NK-92 (cell line): Measurements from ENCODE around the gene KRT38.
"Not testable (repeated sequence)": the region's sequence is repeated elsewhere in the genome, so short reads cannot be mapped to it uniquely, and the experiment has no call there.

Experiments
- DNase-seq: peaks from one replicate; lab custom pipeline; 2025; ENCODE audit not compliant: unreplicated experiment; lab: John Stamatoyannopoulos, UW

KRT38 gene

DNA sequence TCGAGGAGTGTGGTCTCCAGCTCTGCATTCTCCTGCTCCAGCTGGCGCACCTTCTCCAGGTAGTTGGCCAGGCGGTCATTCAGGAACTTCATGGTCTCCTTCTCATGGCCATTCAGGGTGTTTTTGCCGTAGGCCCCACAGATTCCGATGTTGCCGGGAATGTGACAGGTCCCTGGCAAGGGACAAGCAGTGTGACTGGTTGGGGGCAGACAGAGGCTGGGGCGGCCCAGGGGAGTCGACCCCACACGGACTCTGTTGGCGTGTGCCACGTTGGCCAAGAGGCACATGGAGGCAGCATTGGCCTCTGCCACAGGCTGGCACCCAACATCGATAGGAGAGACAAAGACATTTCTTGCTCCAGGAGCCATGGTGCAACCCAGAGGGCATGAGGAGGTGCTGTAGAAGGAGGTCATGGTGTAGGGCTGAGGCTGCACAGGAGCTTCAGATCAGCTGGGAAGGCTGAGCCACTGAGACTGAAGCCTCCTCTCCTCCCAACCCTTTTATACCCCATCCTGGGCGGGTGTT, 16.6 kb downstream of the KRT38 start, which contains the start of gene KRT37:
TSS of gene KRT37 (minus strand) at position 475 of the 525 bp plus-strand sequence. CDS start at position 413, 62 bp downstream.
- DNase-seq: no peak

DNA sequence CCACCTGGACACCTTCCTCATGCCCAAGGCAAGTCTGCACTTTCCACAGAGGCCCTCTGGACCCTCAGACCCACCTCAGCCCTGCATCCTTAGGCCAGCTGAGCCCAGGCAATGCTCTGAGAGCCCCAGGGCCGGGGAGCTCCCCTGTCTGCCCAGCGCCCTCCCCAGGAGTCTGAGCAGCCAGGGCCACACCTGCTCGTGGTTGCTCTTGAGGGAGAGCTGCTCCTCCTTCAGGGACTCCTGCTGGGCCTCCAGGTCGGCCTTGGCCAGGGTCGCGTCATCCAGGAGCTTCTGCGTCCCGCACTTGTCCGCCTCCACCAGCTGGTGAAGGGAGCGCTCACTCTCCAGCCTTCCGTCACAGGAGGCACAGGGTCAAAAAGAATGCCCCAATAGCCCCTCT, 18.2 kb downstream of the KRT38 start:
- not testable (repeated sequence) for DNase-seq

DNA sequence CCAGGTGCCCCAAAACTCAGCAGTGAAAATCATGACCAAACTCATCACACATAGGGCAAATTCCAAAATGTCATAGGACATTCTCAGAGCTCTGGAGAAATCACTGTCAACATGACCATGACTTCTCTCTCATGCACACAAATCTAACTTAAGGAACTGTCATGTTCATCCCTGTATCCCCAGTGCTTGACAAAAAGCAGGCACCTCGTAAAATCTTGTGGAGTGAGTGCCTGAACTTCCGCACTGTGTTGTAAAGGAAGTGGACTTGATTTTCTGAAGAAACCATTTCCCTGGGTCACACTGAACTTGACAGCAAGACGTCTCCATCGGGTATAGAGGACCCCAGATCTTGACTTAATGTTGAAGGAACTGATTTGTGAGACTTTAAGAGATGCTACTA, 19.2 kb downstream of the KRT38 start:
- no peak for DNase-seq

DNA sequence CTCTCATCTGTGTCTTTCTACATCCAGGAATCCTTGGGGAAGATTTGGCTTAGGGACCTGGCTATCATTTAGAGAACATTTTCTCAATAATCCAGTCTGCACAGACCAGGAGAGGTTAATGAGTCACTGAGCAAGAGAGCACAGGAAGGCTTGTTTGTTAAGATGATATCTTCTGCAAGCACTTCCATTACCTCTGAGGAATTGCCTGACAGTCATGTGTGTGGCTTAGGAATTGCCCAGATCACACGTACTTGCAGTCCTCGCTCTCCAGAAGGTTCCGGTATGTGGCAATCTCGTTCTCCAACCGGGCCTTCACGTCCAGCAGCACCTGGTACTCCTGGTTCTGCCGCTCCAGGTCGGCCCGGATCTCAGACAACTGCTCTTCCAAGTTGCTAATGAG, 19.7 kb downstream of the KRT38 start:
- DNase-seq: no peak

DNA sequence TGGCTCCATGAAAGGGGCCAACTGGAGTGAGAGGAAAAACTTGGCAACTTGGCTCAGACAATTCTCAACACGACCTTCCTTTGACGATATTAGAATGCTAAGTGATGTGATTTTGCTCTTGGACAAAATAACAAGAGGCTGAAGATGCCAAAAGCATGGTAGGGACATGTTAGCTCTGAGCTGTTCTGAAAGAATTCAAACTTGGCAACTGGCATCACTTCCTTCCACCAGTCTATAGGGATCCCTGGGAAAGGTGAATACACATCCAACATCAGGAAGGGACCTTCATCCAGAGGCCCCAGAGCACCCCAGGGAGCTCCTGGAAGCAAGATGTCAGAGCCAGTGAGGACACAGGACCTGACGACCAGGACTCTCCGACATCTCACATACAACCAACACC, 20.6 kb downstream of the KRT38 start:
- DNase-seq: no peak

DNA sequence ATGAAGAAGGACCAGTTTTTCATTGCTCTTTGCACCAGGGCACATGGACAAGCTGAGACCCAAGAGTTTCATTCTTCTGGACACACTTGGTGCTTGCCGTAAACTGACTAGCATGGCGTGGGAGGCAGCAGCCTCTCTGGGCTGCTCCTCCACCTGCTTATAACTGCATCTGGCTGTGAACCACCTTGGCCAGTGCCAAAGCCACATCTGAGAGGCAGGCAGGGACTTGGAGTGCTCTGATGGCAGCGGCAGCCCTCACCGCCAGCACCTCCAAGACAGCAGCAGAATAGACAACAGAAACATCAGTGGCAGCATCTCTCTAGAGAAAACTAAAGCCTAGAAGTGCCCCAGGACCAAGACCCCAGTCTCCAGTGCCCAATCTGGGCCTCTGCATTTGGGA, 21.1 kb downstream of the KRT38 start:
- DNase-seq: no peak

DNA sequence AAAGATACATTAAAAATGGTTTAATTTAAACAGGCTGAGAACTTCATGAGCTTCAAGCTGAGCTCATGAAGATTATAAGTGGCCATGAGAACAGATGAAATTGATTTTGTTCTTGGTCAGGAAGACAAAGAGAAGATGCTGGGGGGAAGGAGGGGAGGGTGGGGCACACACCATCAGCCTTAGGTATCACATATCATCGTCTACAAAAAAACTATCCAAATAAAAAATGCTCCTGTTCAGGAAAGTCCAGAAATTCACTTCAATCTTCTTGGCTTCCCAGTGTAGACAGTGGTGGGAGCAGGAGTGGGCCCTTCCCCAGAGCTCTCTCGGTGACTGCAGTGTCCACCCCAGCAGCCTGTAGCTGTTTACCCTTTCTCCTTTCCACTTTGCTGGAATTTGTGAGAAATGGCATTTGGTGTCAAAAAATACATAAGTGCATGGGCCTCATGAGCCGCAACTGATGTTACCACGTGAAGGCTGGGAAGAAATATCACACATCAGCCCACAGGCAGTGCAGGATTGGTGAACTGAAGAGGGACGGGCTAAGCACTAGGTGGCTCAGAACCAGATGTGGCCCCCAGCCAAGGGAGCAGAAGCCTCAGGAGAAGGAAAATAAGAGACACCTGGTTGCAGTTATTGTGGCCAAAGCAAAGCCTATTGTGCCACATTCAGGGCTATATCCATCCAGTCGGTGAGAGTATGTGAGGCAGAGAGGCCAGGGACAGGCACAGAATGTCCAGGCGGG, 22.5 kb downstream of the KRT38 start:
- DNase-seq: no peak

DNA sequence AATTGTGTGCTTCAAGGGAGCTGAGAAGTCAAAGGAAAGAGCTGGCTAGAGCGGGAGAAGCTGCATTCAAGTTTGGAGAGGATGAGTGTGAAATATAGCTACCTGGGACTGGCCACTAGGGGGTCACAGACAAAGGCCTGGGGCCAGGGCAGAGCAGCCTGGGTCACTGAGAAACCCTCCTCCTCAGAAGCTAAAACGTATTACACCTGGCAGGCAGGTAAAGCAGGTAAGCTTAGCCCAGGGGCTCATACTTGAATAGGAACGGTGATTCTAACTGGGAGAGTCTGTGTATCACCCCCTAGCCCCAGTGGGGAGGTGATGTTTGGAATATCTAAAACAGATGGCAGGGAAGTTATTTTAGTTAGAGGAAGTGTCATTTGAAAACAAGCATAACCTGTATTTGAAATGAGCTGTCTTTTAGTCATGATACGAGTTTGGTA, 23.2 kb downstream of the KRT38 start:
- DNase-seq: no peak

DNA sequence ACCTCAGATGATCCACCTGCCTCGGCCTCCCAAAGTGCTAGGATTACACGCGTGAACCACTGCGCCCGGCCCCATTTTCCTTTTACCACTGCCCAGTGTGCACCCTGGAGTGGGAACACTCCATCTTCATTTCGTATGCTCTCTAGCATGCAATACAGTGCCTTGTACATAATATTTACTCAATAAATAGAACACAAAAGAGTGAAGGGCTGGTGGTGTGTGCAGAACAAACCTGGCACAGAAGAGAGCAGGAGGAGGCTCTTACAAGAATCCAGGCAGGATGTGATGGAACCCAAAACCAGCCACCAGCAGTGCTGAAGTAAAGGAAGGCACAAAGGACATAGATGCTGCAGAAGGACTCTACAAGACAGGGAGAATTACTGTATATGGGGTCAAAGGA, 23.7 kb downstream of the KRT38 start:
- DNase-seq: no peak

DNA sequence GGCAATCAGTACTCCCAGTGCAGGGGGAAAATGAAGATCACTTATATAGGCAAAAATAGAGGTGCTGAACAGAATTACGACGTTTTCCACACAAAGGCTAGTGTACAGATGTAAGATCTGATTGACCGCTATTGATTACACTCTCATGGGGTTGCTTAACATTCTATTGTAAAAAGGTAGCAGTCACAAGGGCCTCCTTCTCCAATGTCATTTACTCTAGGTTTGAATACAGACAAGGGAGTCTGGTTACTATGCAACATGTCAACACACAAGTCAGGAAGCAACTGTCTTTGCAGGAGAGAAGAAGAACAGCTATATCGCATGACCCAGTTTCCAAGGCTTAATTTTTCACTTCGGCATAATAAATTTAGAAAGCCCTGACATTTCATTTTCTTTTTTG, 24.3 kb downstream of the KRT38 start:
- DNase-seq: no peak

DNA sequence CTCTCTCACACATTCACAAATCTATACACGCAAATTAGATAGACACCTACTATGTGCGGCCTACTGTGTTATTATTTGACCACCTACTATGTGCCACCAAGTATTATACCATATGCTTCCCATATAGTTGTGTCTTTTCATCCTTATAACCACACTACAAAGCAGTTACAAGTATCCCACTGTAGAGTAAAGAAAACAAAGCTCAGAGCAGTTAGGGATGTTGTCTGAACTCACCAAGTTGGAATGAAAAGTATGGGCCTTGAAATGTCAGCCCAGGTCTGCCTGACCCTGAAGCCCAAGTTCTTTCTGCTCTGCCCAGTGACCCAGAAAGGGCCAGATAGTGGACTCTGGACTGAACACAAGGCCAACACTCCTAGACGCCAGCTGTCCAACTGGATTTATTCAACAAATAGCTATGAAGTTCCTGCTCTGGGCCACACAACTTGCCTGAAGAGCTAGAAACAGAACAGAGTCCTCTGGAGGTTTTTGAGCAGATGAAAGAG, 24.9 kb downstream of the KRT38 start:
- no peak for DNase-seq

DNA sequence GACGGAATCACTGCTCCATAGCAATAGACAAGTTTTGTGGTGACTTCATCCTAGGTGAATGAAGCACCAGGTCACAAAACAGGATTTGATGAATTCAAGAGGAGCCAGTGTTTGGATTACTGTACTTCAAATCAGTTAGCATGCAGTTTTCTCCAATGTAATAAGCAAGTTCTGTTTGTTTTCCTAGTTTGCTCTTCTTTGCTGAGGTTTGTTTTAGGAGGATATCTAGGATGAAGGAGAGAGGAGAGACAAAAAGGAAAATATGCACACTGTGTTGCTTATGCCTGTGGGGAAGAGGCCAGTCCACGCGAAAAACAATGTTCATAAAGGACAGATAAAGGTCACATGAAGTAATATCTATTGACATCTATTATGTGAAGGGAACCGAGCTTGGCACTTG, 25.4 kb downstream of the KRT38 start:
- DNase-seq: no peak

DNA sequence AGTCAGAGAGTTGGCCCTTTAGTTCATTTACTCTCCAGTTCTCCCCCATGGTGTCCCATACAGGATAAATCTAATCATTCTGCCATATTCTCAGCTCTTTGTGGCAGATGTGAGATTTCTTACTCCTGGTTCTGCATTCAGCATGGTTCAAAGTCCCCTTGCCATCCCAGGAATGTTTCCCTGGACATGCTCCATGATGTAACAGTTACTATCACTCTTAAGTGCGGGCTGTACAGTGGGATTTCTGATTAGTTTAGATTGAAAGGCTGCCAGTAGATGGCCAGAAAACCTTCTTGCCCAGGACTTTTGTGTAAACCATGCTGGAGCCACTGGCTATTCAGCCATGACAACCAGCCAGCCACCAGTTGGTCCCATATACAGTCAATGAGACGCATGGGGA, 26.8 kb downstream of the KRT38 start:
- no peak for DNase-seq

DNA sequence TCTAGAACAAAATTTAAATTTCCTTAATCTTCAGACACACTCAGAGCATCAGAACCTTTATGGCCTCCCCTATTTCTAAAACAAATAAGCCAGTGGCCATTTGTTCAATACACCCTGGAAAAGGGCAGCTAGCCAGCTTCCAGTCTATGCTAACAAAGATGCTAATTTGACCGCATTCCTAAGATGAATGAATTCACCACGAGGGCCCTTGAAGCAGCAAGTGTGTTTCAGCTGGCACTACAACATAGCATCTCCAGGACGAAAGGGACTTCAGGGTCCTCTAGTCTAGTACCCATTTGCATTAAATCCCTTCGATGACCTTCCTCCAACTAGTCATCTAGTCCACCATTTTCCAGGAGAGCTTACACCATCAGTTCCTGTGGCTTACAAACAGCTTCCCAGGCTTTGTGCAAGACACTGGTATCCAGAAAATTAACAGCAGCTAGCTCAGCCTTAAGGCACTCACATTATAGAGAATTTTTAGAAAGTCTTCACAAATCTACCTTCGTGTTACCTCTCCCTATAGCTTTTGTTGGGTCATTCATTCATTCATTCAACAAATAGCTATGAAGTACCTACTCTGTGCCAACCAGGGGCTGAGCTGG, 27.3 kb downstream of the KRT38 start:
- DNase-seq: no peak

DNA sequence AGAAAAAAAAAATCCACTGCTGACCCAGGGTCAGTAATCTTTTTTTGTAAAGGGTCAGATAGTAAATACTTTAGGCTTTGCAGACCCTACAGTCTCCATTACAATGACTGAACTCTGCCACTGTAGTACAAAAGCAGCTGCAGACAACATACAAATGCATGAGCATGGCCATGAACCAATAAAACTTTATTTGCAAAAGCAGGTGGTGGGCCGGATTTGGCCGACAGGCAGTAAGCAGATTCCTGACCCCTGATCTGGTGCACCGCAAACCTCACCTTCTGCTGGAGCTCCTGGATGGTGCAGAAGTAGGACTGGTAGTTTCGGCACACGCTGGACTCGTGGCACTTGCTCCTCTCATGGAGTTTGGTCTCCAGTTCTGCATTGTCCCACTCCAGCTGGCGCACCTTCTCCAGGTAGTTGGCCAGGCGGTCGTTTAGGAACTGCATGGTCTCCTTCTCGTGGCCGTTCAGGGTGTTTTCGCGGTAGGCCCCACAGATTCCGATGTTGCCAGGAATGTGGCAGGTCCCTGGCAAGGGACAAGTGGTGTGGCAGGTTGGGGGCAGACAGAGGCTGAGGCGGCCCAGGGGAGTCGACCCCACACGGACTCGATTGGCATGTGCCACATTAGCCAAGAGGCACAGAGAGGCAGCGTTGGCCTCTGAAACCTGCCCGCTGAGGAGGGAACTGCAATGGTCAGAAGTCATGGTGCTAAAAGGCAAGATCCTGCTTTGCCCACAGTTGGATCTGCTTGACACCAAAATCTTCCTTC, 29.5 kb downstream of the KRT38 start:
- no peak for DNase-seq

DNA sequence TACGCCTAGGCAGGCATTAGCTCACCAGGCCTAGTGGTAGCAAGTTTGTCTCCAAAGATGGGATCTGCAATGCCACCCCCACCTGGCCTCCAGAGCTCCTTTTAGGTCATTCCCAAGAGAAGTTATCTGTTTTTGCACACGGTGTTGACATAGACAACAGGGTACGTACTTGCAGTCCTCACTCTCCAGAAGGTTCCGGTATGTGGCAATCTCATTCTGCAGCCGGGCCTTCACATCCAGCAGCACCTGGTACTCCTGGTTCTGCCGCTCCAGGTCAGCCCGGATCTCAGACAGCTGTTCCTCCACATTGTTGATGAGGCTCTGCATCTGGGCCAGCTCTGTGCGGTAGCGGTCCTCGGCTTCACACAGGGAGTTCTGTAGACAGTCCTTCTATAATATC, 33.6 kb downstream of the KRT38 start:
- no peak for DNase-seq

DNA sequence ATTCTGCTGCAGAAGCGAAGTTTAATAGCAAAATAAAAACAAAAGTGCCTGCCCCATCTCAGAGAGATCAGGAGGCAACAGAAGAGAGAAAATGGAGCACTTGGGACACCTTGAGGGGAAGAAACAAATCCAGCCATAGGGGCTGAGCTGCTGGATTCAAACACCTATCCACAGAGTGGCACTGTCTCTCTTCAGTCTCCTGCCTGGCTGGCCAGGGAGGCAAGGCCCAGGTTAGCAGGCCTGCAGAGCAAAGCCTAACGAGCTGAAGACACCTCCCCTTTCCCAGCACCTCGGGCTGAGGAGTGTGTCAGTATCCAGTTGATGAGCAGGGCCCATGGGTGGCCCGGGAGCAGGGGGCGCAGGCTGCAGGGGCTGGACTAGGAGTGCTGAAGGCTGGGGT, 34.6 kb downstream of the KRT38 start:
- DNase-seq: no peak

DNA sequence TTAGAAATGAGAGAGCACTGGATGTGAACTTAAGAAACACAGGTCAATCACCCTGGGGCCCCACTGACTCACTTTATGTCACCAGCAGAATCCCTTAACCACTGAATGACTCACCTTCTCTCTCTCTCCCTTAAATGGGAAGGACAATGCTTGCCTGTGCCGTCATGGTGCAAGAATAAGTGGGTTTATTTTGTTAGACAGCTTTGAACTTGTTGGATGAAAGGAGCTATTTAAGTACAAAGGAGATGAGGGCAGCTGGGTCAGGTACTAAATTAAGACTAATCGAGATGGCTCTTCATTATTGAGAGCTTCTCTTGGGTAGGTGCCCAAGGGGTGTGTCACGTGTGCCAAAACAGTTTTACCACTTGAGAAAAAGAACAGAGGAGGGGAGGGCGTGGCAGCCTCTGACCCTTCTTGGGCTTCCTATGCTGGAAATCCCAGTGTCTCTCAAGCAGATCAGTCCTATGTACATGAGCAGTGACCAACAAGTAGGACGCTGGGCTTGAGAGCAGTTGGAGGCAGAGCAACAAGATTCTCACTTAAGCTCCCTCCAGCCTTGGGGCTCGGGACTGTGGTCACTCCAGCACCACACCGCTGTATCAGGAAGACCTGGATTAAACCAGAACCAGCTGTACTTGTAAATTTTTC, 36.6 kb downstream of the KRT38 start:
- no peak for DNase-seq

DNA sequence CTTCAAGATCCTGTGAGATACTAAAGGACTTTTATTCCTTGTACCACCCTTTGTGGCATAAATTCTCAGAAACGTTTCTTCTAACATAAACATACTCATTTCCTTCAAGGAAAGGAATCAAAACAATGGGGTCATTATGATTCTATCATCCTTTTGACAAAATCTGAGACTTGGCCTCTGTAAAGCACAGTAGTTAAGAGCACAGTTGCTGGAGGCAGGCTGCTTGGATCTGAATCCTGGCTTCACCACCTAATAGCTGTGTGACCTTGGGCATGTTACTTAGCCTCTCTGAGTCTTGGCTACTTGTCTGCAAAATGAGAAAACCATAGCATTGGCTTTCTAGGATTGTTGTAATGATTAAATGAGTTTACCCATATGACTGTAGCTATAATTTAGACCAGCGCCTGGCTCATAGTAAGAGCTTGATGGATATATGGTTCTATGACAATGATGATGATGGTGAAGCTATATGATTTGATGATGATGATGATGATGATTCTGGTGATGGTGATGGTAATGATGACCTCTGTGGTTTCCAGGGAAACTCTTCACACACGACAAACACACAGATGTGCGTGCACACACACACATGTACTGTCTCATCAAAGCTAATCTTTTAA, 37.3 kb downstream of the KRT38 start:
- no peak for DNase-seq

DNA sequence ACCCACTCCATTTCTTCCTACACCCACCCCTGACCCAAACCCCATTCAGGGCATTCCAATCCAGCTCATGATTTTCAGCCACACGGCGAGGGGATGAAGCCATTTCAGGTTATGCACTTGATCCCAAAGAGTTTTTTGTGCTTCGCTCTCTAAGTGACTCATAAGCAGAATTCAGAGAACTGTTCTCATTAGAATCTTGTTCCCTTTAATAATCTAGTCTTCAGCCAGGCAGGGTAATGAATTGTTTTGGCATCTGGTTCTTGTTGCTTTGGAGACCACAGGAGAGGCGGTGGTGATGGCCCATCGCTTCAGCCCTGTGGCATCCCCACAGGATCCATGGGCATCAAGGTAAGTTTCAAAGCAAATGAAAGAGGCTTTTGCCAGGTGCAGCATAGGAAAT, 38.6 kb downstream of the KRT38 start:
- DNase-seq: no peak
